ENCODE data around the gene DNAJC16. TPM values are rescaled to one million over a fixed set of nuclear protein-coding genes. Genes with fewer than 3 reads are reported as not detected.

Gene DNAJC16
- total RNA-seq, 1 experiment from 2014 or later = 18.2 TPM

DNA sequence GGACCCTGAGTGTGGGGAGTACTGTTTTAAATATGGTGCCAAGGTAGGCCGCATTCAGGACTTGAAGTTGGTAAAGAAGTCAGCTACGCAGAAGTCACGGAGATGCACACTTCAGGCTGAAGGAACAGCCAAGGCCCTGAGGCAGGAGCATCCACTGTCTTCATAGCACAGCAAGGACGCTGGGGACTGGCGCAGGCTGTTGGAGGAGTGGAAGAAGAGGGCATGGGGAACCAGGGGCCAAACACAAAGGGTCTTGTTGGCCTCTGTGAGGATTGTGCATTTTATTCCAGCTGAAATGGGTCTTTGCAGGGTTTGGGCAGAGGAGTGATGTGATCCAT is 16.6 kb downstream of the DNAJC16 start:
- no peaks in the 10 kb centered on the region for H3K27me3 Mint-ChIP-seq (ENCODE audit: unreplicated experiment)
- no peak overlapping the region for H3K4me3 Mint-ChIP-seq (ENCODE audit: low read depth, unreplicated experiment)
- CTCF ChIA-PET = no interaction called here
- BruUV-seq (replicated peaks) = no TSS peak
- no peaks in the 10 kb centered on the region for H3K9me3 Mint-ChIP-seq (ENCODE audit: low read depth, unreplicated experiment)
- TF ChIP-seq, protein P1, sequence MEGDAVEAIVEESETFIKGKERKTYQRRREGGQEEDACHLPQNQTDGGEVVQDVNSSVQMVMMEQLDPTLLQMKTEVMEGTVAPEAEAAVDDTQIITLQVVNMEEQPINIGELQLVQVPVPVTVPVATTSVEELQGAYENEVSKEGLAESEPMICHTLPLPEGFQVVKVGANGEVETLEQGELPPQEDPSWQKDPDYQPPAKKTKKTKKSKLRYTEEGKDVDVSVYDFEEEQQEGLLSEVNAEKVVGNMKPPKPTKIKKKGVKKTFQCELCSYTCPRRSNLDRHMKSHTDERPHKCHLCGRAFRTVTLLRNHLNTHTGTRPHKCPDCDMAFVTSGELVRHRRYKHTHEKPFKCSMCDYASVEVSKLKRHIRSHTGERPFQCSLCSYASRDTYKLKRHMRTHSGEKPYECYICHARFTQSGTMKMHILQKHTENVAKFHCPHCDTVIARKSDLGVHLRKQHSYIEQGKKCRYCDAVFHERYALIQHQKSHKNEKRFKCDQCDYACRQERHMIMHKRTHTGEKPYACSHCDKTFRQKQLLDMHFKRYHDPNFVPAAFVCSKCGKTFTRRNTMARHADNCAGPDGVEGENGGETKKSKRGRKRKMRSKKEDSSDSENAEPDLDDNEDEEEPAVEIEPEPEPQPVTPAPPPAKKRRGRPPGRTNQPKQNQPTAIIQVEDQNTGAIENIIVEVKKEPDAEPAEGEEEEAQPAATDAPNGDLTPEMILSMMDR (IDR thresholded peaks at IDR 0.05; ENCODE audit: unreplicated experiment) = no peak
- no peak overlapping the region for H3K27ac Mint-ChIP-seq (ENCODE audit: unreplicated experiment)
- no peaks in the 10 kb centered on the region for H3K4me1 Mint-ChIP-seq (ENCODE audit: low read depth, unreplicated experiment)
- intact Hi-C loops (cut with micrococcal nuclease; ENCODE audit: unreplicated experiment) = no loop called here
- H3K36me3 Mint-ChIP-seq (ENCODE audit: insufficient read depth, unreplicated experiment) = peaks cover 18% of the 10 kb centered on the region
- DNase-seq = no peak

DNA sequence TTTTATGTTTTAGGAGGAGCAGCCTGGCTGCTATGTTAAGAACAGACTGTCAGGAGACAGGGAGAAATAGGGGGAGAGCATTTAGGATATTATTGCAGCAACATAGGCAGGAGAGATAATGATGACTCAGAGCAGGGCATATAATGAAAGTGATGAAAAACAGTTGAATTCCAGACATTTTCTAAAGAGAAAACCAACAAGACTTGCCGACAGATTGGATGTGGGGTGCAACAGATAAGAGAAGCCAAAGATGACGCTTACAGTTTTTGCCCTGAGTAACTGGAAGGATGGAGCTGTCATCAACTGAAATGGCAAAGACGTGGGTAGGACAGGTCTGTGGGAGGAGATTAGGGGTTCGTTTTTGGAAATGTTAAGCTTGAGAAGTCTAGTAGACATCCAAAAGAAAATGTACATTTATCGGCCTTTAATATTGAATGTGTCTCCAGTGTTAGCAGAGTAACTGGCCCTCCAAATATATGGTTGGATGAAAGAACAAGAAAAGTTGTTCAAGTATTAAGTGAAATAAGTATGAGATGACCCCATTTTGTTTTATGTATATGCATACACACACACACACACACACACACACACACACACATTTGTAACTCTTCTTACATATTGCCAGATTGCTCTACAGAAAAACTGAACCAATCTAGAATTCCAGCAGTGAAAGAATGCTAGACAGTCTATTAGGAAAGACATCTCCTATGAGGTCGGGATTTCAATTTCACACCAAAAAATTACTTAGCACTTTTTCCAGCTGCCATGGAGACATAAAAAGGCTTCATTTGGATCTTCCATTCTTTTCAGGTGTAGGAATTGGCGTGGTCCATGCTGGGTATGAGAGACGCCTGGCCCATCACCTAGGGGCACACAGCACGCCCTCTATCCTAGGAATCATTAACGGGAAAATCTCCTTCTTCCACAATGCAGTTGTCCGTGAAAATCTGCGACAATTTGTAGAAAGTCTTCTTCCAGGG is 17.2 kb downstream of the DNAJC16 start:
- CTCF ChIA-PET = no interaction called here
- no peak overlapping the region for H3K4me3 Mint-ChIP-seq (ENCODE audit: low read depth, unreplicated experiment)

DNA sequence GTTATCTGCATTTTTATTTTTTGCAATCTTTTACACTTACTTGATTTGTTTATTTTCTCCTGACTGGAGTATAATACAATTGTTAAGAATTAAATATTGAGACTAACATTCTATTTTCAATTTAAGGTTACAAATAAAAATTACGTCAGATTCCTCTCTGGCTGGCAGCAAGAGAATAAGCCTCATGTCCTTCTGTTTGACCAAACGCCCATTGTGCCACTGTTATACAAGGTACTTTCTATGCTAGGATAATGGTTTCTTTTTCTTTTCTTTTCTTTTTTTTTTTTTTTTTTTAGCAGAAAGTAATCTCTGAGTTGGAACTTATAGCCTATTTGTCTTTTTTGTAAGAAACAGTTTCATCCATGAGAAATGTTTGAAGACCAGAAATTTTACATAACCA is 20.0 kb downstream of the DNAJC16 start:
- TF ChIP-seq, protein P1 (IDR thresholded peaks at IDR 0.05; ENCODE audit: unreplicated experiment) = no peak
- intact Hi-C loops (cut with micrococcal nuclease; ENCODE audit: unreplicated experiment) = no loop called here
- no peak for DNase-seq
- Mint-ChIP-seq H3K36me3 (ENCODE audit: insufficient read depth, unreplicated experiment) (peaks cover 14% of the 10 kb centered on the region), H3K4me3 (ENCODE audit: low read depth, unreplicated experiment) (no peak overlapping the region), H3K27me3 (ENCODE audit: unreplicated experiment) (no peaks in the 10 kb centered on the region), H3K27ac (ENCODE audit: unreplicated experiment) (no peak overlapping the region), H3K9me3 (ENCODE audit: low read depth, unreplicated experiment) (no peaks in the 10 kb centered on the region), H3K4me1 (ENCODE audit: low read depth, unreplicated experiment) (no peaks in the 10 kb centered on the region)
- CTCF ChIA-PET = no interaction called here
- no TSS peak for BruUV-seq (replicated peaks)

More for the DNA sequence above, 17.2 kb downstream of the DNAJC16 start:
- H3K36me3 Mint-ChIP-seq (ENCODE audit: insufficient read depth, unreplicated experiment) = peaks cover 14% of the 10 kb centered on the region
- no peak for DNase-seq
- no TSS peak for BruUV-seq (replicated peaks)
- H3K4me1 Mint-ChIP-seq (ENCODE audit: low read depth, unreplicated experiment) = no peaks in the 10 kb centered on the region
- TF ChIP-seq, protein P1 (IDR thresholded peaks at IDR 0.05; ENCODE audit: unreplicated experiment) = no peak
- no peaks in the 10 kb centered on the region for H3K27me3 Mint-ChIP-seq (ENCODE audit: unreplicated experiment)
- no peaks in the 10 kb centered on the region for H3K9me3 Mint-ChIP-seq (ENCODE audit: low read depth, unreplicated experiment)
- H3K27ac Mint-ChIP-seq (ENCODE audit: unreplicated experiment) = no peak overlapping the region
- intact Hi-C loops (cut with micrococcal nuclease; ENCODE audit: unreplicated experiment) = no loop called here

DNA sequence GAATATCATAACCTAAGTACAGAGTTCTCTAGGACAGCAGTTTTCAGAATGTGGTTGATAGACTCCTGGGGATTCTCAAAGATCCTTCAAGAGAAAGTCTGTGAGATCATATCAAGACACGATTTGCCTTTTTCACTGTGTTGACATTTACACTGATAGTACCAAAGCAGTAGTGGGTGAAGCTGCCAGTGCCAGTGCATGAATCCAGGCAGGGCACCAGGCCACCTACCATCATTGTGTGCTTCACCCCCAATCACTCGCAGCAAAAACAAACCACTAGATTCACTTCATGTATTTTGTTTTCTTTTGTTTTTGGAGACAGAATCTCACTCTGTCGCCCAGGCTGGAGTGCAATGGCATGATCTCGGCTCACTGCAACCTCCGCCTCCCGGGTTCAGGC is 23.9 kb downstream of the DNAJC16 start:
- Mint-ChIP-seq H3K9me3 (ENCODE audit: low read depth, unreplicated experiment) (no peaks in the 10 kb centered on the region), H3K4me3 (ENCODE audit: low read depth, unreplicated experiment) (no peak overlapping the region), H3K27ac (ENCODE audit: unreplicated experiment) (no peak overlapping the region), H3K36me3 (ENCODE audit: insufficient read depth, unreplicated experiment) (peaks cover 9% of the 10 kb centered on the region), H3K4me1 (ENCODE audit: low read depth, unreplicated experiment) (no peaks in the 10 kb centered on the region), H3K27me3 (ENCODE audit: unreplicated experiment) (no peaks in the 10 kb centered on the region)
- intact Hi-C loops (cut with micrococcal nuclease; ENCODE audit: unreplicated experiment) = no loop called here
- TF ChIP-seq, protein P1 (IDR thresholded peaks at IDR 0.05; ENCODE audit: unreplicated experiment) = no peak
- CTCF ChIA-PET = no interaction called here
- DNase-seq = no peak
- no TSS peak for BruUV-seq (replicated peaks)
